Muscle of leg (tissue), 16 donors: ENCODE data around the gene TYMP. TPM values are rescaled to one million over a fixed set of nuclear protein-coding genes. Genes with fewer than 3 reads are reported as not detected.

Experiments used
- DNase-seq: peaks from one replicate; pipeline ENCODE4 v3.0.0; 2013
- H3K27ac ChIP-seq: one replicate; pipeline ENCODE4 v1.5.1; 2013; ENCODE audit warnings: mild to moderate bottlenecking, low read length, control low read depth
- H3K27me3 ChIP-seq: one replicate; pipeline ENCODE4 v1.6.1; 2013; ENCODE audit warnings: low read length; ENCODE audit not compliant: control insufficient read depth, insufficient read depth
- H3K36me3 ChIP-seq: one replicate; pipeline ENCODE4 v1.6.1; 2013; ENCODE audit warnings: low read length; ENCODE audit not compliant: control insufficient read depth, insufficient read depth
- H3K4me1 ChIP-seq: one replicate; pipeline ENCODE4 v1.6.1; 2013; ENCODE audit warnings: low read length; ENCODE audit not compliant: control insufficient read depth, insufficient read depth
- H3K4me3 ChIP-seq: one replicate; pipeline ENCODE4 v1.5.1; 2013; ENCODE audit warnings: low read length, control low read depth
- H3K9me3 ChIP-seq: replicated peaks from 2 replicates; pipeline ENCODE4 v1.6.1; 2013; ENCODE audit warnings: low read depth, low read length; ENCODE audit not compliant: control insufficient read depth
- WGBS: methylation state at CpG from one replicate; pipeline ENCODE4 v1.1.5; 2013; ENCODE audit warnings: missing lambda C conversion rate; ENCODE audit not compliant: insufficient coverage; 5-methylcytosine and 5-hydroxymethylcytosine counted together
- long read RNA-seq, 11 donors: transcript quantifications; one replicate each; lab custom pipeline, GENCODE V29; 2026
- polyA plus RNA-seq, 8 donors: library from polyadenylated mRNA; unstranded; fragments of 120-200 nt; gene quantifications; one replicate each; pipeline versions ENCODE4 v1.2.1 to v1.2.3, GENCODE V29; 2013; ENCODE audit warnings: inconsistent platforms in 1 of 8, low replicate concordance in 1 of 8; ENCODE audit not compliant: insufficient read length in 8 of 8, insufficient read depth in 1 of 8
- total RNA-seq: library from RNA; stranded (reverse); fragments of 120-200 nt; gene quantifications from one replicate; pipeline ENCODE4 v1.2.4, GENCODE V29; 2013

The TYMP gene, protein sequence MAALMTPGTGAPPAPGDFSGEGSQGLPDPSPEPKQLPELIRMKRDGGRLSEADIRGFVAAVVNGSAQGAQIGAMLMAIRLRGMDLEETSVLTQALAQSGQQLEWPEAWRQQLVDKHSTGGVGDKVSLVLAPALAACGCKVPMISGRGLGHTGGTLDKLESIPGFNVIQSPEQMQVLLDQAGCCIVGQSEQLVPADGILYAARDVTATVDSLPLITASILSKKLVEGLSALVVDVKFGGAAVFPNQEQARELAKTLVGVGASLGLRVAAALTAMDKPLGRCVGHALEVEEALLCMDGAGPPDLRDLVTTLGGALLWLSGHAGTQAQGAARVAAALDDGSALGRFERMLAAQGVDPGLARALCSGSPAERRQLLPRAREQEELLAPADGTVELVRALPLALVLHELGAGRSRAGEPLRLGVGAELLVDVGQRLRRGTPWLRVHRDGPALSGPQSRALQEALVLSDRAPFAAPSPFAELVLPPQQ
- total RNA-seq = 3.2 TPM
- 1 to 10 TPM; 3.4 to 5.8 (median 4.1) TPM for polyA plus RNA-seq
- long read RNA-seq, donor 1 = 0 reads
- long read RNA-seq, donor 2 = 0 reads
- long read RNA-seq, donor 3 = 0 reads
- long read RNA-seq, donor 4, partial matches to known transcripts = 0 of 2 reads
- long read RNA-seq, donor 4, other reads (novel, unspliced or antisense) = 0 of 2 reads
- long read RNA-seq, donor 5, partial matches to known transcripts = 0 of 4 reads
- long read RNA-seq, donor 5, other reads (novel, unspliced or antisense) = 0 of 4 reads
- long read RNA-seq, donor 6, partial matches to known transcripts = 0 of 2 reads
- long read RNA-seq, donor 6, other reads (novel, unspliced or antisense) = 0 of 2 reads
- long read RNA-seq, donor 7 = 0 reads
- long read RNA-seq, donor 8 = 0 reads
- long read RNA-seq, donor 9, partial matches to known transcripts = 0 of 1 reads
- long read RNA-seq, donor 9, other reads (novel, unspliced or antisense) = 0 of 1 reads
- long read RNA-seq, donor 10 = 0 reads
- long read RNA-seq, donor 11, partial matches to known transcripts = 0 of 1 reads
- long read RNA-seq, donor 11, other reads (novel, unspliced or antisense) = 0 of 1 reads

GRCh38 chr22:50529897-50530579 is at the start of gene TYMP:
TSS of gene TYMP (minus strand) at chr22:50530012. CDS start at chr22:50529709, 303 bp downstream.
- Histone ChIP-seq H3K27me3 (peaks cover 65% of the 10 kb centered on the region), H3K9me3 (no peaks in the 10 kb centered on the region), H3K36me3 (no peaks in the 10 kb centered on the region), H3K4me1 (peaks cover 41% of the 10 kb centered on the region), H3K4me3 (peak within 1 kb of the TSS; percentile 47), H3K27ac (peak within 1 kb of the TSS; percentile 67)
- DNase-seq = peak; percentile 86
- WGBS = under 1% methylated on average over 92 of the region's 92 CpGs

DNA sequence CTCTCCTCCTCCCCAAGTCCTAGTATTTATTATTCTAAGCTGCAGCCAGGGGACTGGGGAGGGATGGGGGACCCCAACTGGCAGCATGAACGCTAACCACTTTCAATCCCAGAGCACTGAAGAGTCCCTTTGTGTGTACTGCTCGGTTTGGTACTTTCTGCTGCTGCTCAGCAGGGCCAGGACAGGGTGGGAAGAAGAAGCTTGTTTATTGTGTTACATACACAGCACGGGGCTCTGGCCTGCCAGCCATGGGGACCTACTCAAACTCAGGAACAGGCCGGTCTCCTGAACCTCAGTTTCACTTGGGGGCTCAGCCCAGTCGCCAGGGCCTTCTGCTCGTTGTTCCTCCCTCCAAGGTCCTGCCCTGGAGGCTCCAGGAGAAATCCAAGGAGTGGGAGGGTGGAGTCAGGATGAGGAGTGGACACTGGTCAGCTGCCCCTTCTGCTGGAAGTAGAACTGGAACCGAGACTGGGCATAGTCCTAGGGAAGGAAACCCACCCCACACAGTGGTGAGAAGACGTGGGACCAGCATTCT is 49.0 kb upstream of the TYMP start:
- Histone ChIP-seq H3K4me1 (peaks cover 49% of the 10 kb centered on the region), H3K9me3 (no peaks in the 10 kb centered on the region), H3K36me3 (peaks cover 26% of the 10 kb centered on the region), H3K4me3 (no peak overlapping the region), H3K27ac (peak overlapping the region; percentile 81), H3K27me3 (peaks cover 19% of the 10 kb centered on the region)
- no peak for DNase-seq
- WGBS = 43% methylated on average over 5 of the region's 8 CpGs

GRCh38 chr22:50577987-50578775 is 48.4 kb upstream of the TYMP start, which contains the start of gene CPT1B:
TSS of gene CPT1B (minus strand) at chr22:50578427. CDS start at chr22:50577915, 512 bp downstream.
- Histone ChIP-seq H3K4me3 (peak within 1 kb of the TSS; percentile 22), H3K36me3 (peaks cover 27% of the 10 kb centered on the region), H3K9me3 (no peaks in the 10 kb centered on the region), H3K27ac (peak within 1 kb of the TSS; percentile 81), H3K4me1 (peaks cover 42% of the 10 kb centered on the region), H3K27me3 (peaks cover 19% of the 10 kb centered on the region)
- peak; percentile 62 for DNase-seq
- 8% methylated on average over 48 of the region's 63 CpGs for WGBS

- Histone ChIP-seq H3K4me1 (peaks cover 41% of the 10 kb centered on the region), H3K4me3 (peak overlapping the region; percentile 15), H3K9me3 (no peaks in the 10 kb centered on the region), H3K27ac (peak overlapping the region; percentile 13), H3K27me3 (peaks cover 19% of the 10 kb centered on the region), H3K36me3 (peaks cover 28% of the 10 kb centered on the region)
- WGBS = 30% methylated on average over 23 of the region's 23 CpGs
- no peak for DNase-seq
Observed at GRCh38 chr22:50577697-50577986, 47.8 kb upstream of the TYMP start.

GRCh38 chr22:50576806-50577696 is 47.2 kb upstream of the TYMP start:
- no peak for DNase-seq
- 81% methylated on average over 18 of the region's 18 CpGs for WGBS
- Histone ChIP-seq H3K27ac (peak overlapping the region; percentile 13), H3K9me3 (no peaks in the 10 kb centered on the region), H3K27me3 (peaks cover 19% of the 10 kb centered on the region), H3K4me3 (peak overlapping the region; percentile 15), H3K36me3 (peaks cover 33% of the 10 kb centered on the region), H3K4me1 (peaks cover 41% of the 10 kb centered on the region)

GRCh38 chr22:50576070-50576469 is 46.3 kb upstream of the TYMP start:
- no peak for DNase-seq
- peaks cover 38% of the 10 kb centered on the region for H3K36me3 ChIP-seq

GRCh38 chr22:50575426-50575941 is 45.7 kb upstream of the TYMP start:
- Histone ChIP-seq H3K27ac (no peak overlapping the region), H3K36me3 (peaks cover 40% of the 10 kb centered on the region), H3K4me1 (peaks cover 32% of the 10 kb centered on the region), H3K27me3 (peaks cover 19% of the 10 kb centered on the region), H3K4me3 (no peak overlapping the region), H3K9me3 (no peaks in the 10 kb centered on the region)
- 49% methylated on average over 4 of the region's 8 CpGs for WGBS
- no peak for DNase-seq

More at GRCh38 chr22:50576070-50576469, 46.3 kb upstream of the TYMP start:
- Histone ChIP-seq H3K4me3 (no peak overlapping the region), H3K27ac (no peak overlapping the region), H3K9me3 (no peaks in the 10 kb centered on the region), H3K4me1 (peaks cover 32% of the 10 kb centered on the region), H3K27me3 (peaks cover 19% of the 10 kb centered on the region)
- WGBS = 41% methylated on average over 5 of the region's 5 CpGs

- no peak for DNase-seq
- Histone ChIP-seq H3K9me3 (no peaks in the 10 kb centered on the region), H3K27ac (no peak overlapping the region), H3K4me3 (no peak overlapping the region), H3K4me1 (peaks cover 24% of the 10 kb centered on the region), H3K27me3 (peaks cover 19% of the 10 kb centered on the region), H3K36me3 (peaks cover 30% of the 10 kb centered on the region)
- WGBS = 79% methylated on average over 10 of the region's 11 CpGs
Observed at GRCh38 chr22:50574383-50574755, 44.6 kb upstream of the TYMP start.
